Liver (tissue), 9 donors: Measurements from ENCODE around the gene CLTA. TPM values are rescaled to one million over a fixed set of nuclear protein-coding genes. Genes with fewer than 3 reads are reported as not detected.
"Not testable (repeated sequence)": the region's sequence is repeated elsewhere in the genome, so short reads cannot be mapped to it uniquely, and the experiment has no call there.

Source experiments
- DNase-seq: peaks from one replicate; pipeline ENCODE4 v3.0.0-alpha.2; 2017; ENCODE audit warnings: low spot score
- H3K27ac ChIP-seq, 2 donors: one replicate each; pipeline ENCODE4 v1.7.0; 2013; ENCODE audit warnings: inconsistent platforms in 2 of 2, low read length in 2 of 2, control low read depth in 1 of 2, low read depth in 1 of 2, mild to moderate bottlenecking in 1 of 2
- H3K27me3 ChIP-seq, 4 donors: one replicate each; pipeline versions ENCODE4 v1.6.1 to v1.7.0; 2013; ENCODE audit warnings: low read length in 3 of 4, inconsistent platforms in 1 of 4, mild to moderate bottlenecking in 1 of 4, moderate library complexity in 1 of 4; ENCODE audit not compliant: control insufficient read depth in 4 of 4, insufficient read depth in 4 of 4
- H3K36me3 ChIP-seq, 4 donors: one replicate each; pipeline versions ENCODE4 v1.6.1 to v1.7.0; 2013; ENCODE audit warnings: low read length in 3 of 4, mild to moderate bottlenecking in 3 of 4, low read depth in 1 of 4, moderate library complexity in 1 of 4; ENCODE audit not compliant: control insufficient read depth in 4 of 4, insufficient read depth in 3 of 4
- H3K4me1 ChIP-seq, 4 donors: one replicate each; pipeline versions ENCODE4 v1.6.1 to v1.7.0; 2013; ENCODE audit warnings: low read length in 3 of 4, mild to moderate bottlenecking in 3 of 4, moderate library complexity in 1 of 4; ENCODE audit not compliant: control insufficient read depth in 4 of 4, insufficient read depth in 4 of 4
- H3K4me3 ChIP-seq, 3 donors: one replicate each; pipeline versions ENCODE4 v1.6.1 to v1.7.0; 2013; ENCODE audit warnings: low read length in 3 of 3, control low read depth in 1 of 3, low read depth in 1 of 3, mild to moderate bottlenecking in 1 of 3
- H3K9ac ChIP-seq, 2 donors: one replicate each; pipeline ENCODE4 v1.7.0; 2013; ENCODE audit warnings: low read length in 2 of 2, mild to moderate bottlenecking in 2 of 2, moderate library complexity in 2 of 2, control low read depth in 1 of 2, low read depth in 1 of 2
- H3K9me3 ChIP-seq, 4 donors: one replicate each; pipeline versions ENCODE4 v1.6.1 to v1.7.0; 2013; ENCODE audit warnings: low read length in 3 of 4; ENCODE audit not compliant: control insufficient read depth in 4 of 4
- ATF3 ChIP-seq: IDR thresholded peaks from 2 replicates; pipeline ENCODE4 v1.6.1; 2016; ENCODE audit warnings: antibody characterized with exemption
- CTCF ChIP-seq: fragments of 150-350 bp; IDR thresholded peaks from 2 replicates; pipeline ENCODE4 v1.5.1; 2017; ENCODE audit warnings: improper control_type of control experiment, low read depth, low read length; ENCODE audit not compliant: missing input control
- FOXA2 ChIP-seq: IDR thresholded peaks from 2 replicates; pipeline ENCODE4 v1.6.1; 2016; ENCODE audit warnings: antibody characterized with exemption
- HNF4G ChIP-seq: IDR thresholded peaks from 2 replicates; pipeline ENCODE4 v1.6.1; 2016; ENCODE audit warnings: antibody characterized with exemption
- NR2F2 ChIP-seq: IDR thresholded peaks from 2 replicates; pipeline ENCODE4 v1.6.1; 2016; ENCODE audit warnings: antibody characterized with exemption
- TAF1 ChIP-seq: conservative IDR thresholded peaks from 2 replicates; pipeline ENCODE4 v1.6.1; 2016; ENCODE audit warnings: antibody characterized with exemption, mild to moderate bottlenecking
- ZBTB33 ChIP-seq: IDR thresholded peaks from 2 replicates; pipeline ENCODE4 v1.6.1; 2016; ENCODE audit warnings: antibody characterized with exemption
- WGBS: extraction: QIAGEN DNeasy Blood & Tissue Kit; methylation state at CpG from one replicate; pipeline ENCODE4 v1.1.7; 2013; 5-methylcytosine and 5-hydroxymethylcytosine counted together
- polyA plus RNA-seq, 2 donors: library from polyadenylated mRNA; stranded (reverse) in 1 of 2; unstranded in 1 of 2; fragments of 200-250 nt in 1 of 2; fragments of >200 nt in 1 of 2; fragmentation: Nextera tagmentation in 1 of 2; extraction: Ambion mirVana in 1 of 2; gene quantifications; one replicate each; pipeline versions ENCODE4 v1.2.1 to v1.2.3, GENCODE V29; 2013 to 2015
- total RNA-seq, 2 donors: library from RNA; depleted of rRNA; stranded (reverse); fragments of >200 nt; gene quantifications; one replicate each; pipeline ENCODE4 v1.2.3, GENCODE V29; 2014
- donor health status: healthy.
- donor health status: healthy.
- donor health status: healthy.
- donor health status: healthy.
- donor health status: healthy.

Gene CLTA
- total and polyA plus RNA-seq, 4 donors, result 48.4 to 102 (median 74.6) TPM

GRCh38 chr9:36174271-36174670, 16.4 kb upstream of the CLTA start:
- no peak overlapping the region for H3K27ac ChIP-seq
- DNase-seq, result no peak
- TF ChIP-seq HNF4G, result no peak
- no peak for TF ChIP-seq NR2F2
- no peak for TF ChIP-seq ZBTB33
- no peak overlapping the region for H3K4me3 ChIP-seq
- WGBS, result 92% methylated on average over 7 of the region's 7 CpGs
- no peaks in the 10 kb centered on the region for H3K9me3 ChIP-seq
- no peaks in the 10 kb centered on the region for H3K27me3 ChIP-seq
- no peaks in the 10 kb centered on the region for H3K36me3 ChIP-seq
- H3K4me1 ChIP-seq, result no peaks in the 10 kb centered on the region
- no peak overlapping the region for H3K9ac ChIP-seq

GRCh38 chr9:36174731-36175130, 16.0 kb upstream of the CLTA start:
- DNase-seq, result no peak
- H3K36me3 ChIP-seq, result no peaks in the 10 kb centered on the region
- H3K9me3 ChIP-seq, result no peaks in the 10 kb centered on the region
- no peak for TF ChIP-seq CTCF
- TF ChIP-seq TAF1, result no peak
- TF ChIP-seq ATF3, result no peak
- TF ChIP-seq FOXA2, result no peak
- TF ChIP-seq NR2F2, result no peak
- H3K4me1 ChIP-seq, result no peaks in the 10 kb centered on the region
- no peaks in the 10 kb centered on the region for H3K27me3 ChIP-seq
- no peak overlapping the region for H3K9ac ChIP-seq
- 93% methylated on average over 3 of the region's 3 CpGs for WGBS
- no peak overlapping the region for H3K4me3 ChIP-seq
- no peak overlapping the region for H3K27ac ChIP-seq

GRCh38 chr9:36175209-36175608, 15.5 kb upstream of the CLTA start:
- not testable (repeated sequence) for H3K27me3 ChIP-seq, DNase-seq, H3K27ac ChIP-seq, H3K4me1 ChIP-seq, H3K9me3 ChIP-seq, H3K4me3 ChIP-seq, H3K9ac ChIP-seq, H3K36me3 ChIP-seq
- WGBS, result 91% methylated on average over 3 of the region's 3 CpGs

GRCh38 chr9:36176496-36176895, 14.2 kb upstream of the CLTA start:
- not testable (repeated sequence) for H3K4me1 ChIP-seq, H3K36me3 ChIP-seq, H3K9ac ChIP-seq, H3K4me3 ChIP-seq, H3K9me3 ChIP-seq, H3K27ac ChIP-seq, DNase-seq, H3K27me3 ChIP-seq
- 94% methylated on average over 10 of the region's 10 CpGs for WGBS
